Hepatocyte (in vitro differentiated cells): ENCODE measurements around the gene MB21D2. TPM values are rescaled to one million over a fixed set of nuclear protein-coding genes. Genes with fewer than 3 reads are reported as not detected.

Source experiments
- DNase-seq: peaks from one replicate; pipeline ENCODE4 v3.0.0-alpha.2; 2016; ENCODE audit warnings: low spot score
- H2AFZ ChIP-seq: fragments of 200-600 bp; sonication (generic); 2 replicates; pipeline ENCODE4 v1.6.0; 2016; ENCODE audit warnings: antibody characterized with exemption, mild to moderate bottlenecking
- H3K27ac ChIP-seq: fragments of 200-600 bp; sonication (generic); 2 replicates; pipeline ENCODE4 v1.5.1; 2016; ENCODE audit warnings: mild to moderate bottlenecking
- H3K27me3 ChIP-seq: fragments of 200-600 bp; sonication (generic); 2 replicates; pipeline ENCODE4 v1.6.1; 2016
- H3K36me3 ChIP-seq: fragments of 200-600 bp; sonication (generic); replicated peaks from 2 replicates; pipeline ENCODE4 v1.5.1; 2016; ENCODE audit warnings: low read depth; ENCODE audit not compliant: insufficient read depth
- H3K4me1 ChIP-seq: fragments of 200-600 bp; sonication (generic); 2 replicates; pipeline ENCODE4 v1.5.1; 2016; ENCODE audit warnings: mild to moderate bottlenecking, moderate library complexity; ENCODE audit not compliant: insufficient read depth
- H3K4me2 ChIP-seq: fragments of 200-600 bp; sonication (generic); 2 replicates; pipeline ENCODE4 v1.6.0; 2016
- H3K4me3 ChIP-seq: fragments of 200-600 bp; sonication (generic); 2 replicates; pipeline ENCODE4 v1.5.1; 2016; ENCODE audit warnings: mild to moderate bottlenecking
- H3K79me2 ChIP-seq: fragments of 200-600 bp; sonication (generic); 2 replicates; pipeline ENCODE4 v1.6.0; 2017; ENCODE audit warnings: mild to moderate bottlenecking
- H3K9me2 ChIP-seq: fragments of 200-600 bp; sonication (generic); replicated peaks from 2 replicates; pipeline ENCODE4 v1.6.0; 2017; ENCODE audit warnings: mild to moderate bottlenecking; ENCODE audit not compliant: insufficient read depth
- H3K9me3 ChIP-seq: fragments of 200-600 bp; sonication (generic); 2 replicates; pipeline ENCODE4 v1.5.1; 2016; ENCODE audit warnings: low read depth, mild to moderate bottlenecking
- H4K20me1 ChIP-seq: fragments of 200-600 bp; sonication (generic); 2 replicates; pipeline ENCODE4 v1.6.0; 2016; ENCODE audit warnings: mild to moderate bottlenecking; ENCODE audit not compliant: insufficient read depth, poor library complexity, severe bottlenecking
- EZH2 ChIP-seq: fragments of 200-600 bp; sonication (generic); IDR thresholded peaks from 2 replicates; pipeline ENCODE4 v1.6.1; 2016; ENCODE audit warnings: antibody characterized with exemption, mild to moderate bottlenecking, borderline replicate concordance
- EZH2phosphoT487 ChIP-seq: fragments of 200-600 bp; sonication (generic); IDR thresholded peaks from one replicate; pipeline ENCODE4 v1.6.1; 2018; ENCODE audit warnings: antibody characterized with exemption, mild to moderate bottlenecking, low read depth, moderate library complexity; ENCODE audit not compliant: unreplicated experiment, severe bottlenecking
- WGBS: methylation state at CpG from one replicate; pipeline ENCODE4 v1.1.6; 2016; ENCODE audit warnings: low lambda C conversion rate; ENCODE audit errors: missing lambda C conversion rate; 5-methylcytosine and 5-hydroxymethylcytosine counted together
- polyA plus RNA-seq: library from polyadenylated mRNA; unstranded; fragments of >200 nt; fragmentation: Nextera tagmentation; extraction: Ambion mirVana; gene quantifications from 2 replicates; pipeline ENCODE4 v1.2.1, GENCODE V29; 2016
- total RNA-seq: library from RNA; depleted of rRNA; stranded (reverse); fragments of >200 nt; gene quantifications from 2 replicates; pipeline ENCODE4 v1.2.3, GENCODE V29; 2014
- TF ChIP-seq, protein P1 (sequence below): fragments of 200-600 bp; sonication (generic); IDR thresholded peaks from 2 replicates; pipeline ENCODE4 v1.5.1; 2016; ENCODE audit warnings: antibody characterized with exemption, mild to moderate bottlenecking; ENCODE audit not compliant: poor library complexity

MB21D2 gene
- total and polyA plus RNA-seq, 2 experiments from 2014 or later: 9.1 to 22.1 TPM

DNA sequence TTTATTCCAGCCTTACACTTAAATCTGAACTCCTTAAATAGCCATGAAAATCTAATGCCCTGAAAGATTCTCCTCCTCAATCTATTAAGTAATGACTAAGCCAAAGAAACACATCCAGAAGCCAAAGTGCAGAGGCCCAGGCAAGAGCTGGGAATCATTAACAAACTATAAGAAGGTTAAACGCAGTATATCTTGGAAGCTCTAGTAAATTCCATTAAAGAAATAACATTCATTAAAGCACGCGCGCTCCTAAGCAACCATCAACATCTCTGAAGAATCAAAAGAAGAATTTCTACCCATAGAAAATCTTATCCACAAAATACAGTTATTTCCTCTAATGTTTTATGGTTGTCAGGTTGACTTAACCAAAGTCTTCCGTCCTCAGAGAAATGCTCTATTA is 29.5 kb downstream of the MB21D2 start:
- peaks cover 60% of the 10 kb centered on the region for H3K79me2 ChIP-seq
- DNase-seq: peak; percentile 47
- 51% methylated on average over 5 of the region's 5 CpGs for WGBS
- TF ChIP-seq EZH2phosphoT487: no peak
- H3K27me3 ChIP-seq: no peaks in the 10 kb centered on the region
- H3K9me3 ChIP-seq: no peaks in the 10 kb centered on the region
- H3K36me3 ChIP-seq: no peaks in the 10 kb centered on the region
- peaks cover 37% of the 10 kb centered on the region for H3K4me1 ChIP-seq
- H3K27ac ChIP-seq: peak overlapping the region; percentile 92
- no peak overlapping the region for H2AFZ ChIP-seq
- H4K20me1 ChIP-seq: no peaks in the 10 kb centered on the region
- H3K4me2 ChIP-seq: peak overlapping the region; percentile 76
- no peak overlapping the region for H3K4me3 ChIP-seq
- no peaks in the 10 kb centered on the region for H3K9me2 ChIP-seq

DNA sequence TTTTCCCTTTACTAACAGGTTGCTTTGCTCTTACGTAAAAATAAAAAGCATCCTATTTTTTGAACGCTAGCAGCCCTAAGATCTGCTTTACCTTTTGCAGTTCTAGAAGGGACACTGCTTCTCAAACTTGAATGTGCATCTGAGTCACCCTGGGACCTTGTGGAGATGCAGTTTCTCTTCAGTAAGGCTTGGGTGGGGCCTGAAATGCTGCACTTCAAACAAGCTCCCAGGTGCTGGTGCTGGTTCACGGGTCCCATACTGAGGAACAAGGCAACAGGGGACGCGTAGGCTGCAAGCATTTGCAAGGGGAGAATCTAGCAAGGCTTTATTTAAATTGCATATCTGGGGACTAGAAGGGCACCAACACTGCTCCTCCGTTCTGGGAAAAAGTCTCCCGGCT is 30.0 kb downstream of the MB21D2 start:
- Histone ChIP-seq H3K9me3 (no peaks in the 10 kb centered on the region), H3K4me1 (peaks cover 37% of the 10 kb centered on the region), H3K27me3 (no peaks in the 10 kb centered on the region), H3K4me2 (peak overlapping the region; percentile 76), H3K9me2 (no peaks in the 10 kb centered on the region), H3K4me3 (no peak overlapping the region), H4K20me1 (no peaks in the 10 kb centered on the region), H2AFZ (no peak overlapping the region), H3K79me2 (peaks cover 57% of the 10 kb centered on the region), H3K36me3 (no peaks in the 10 kb centered on the region), H3K27ac (peak overlapping the region; percentile 92)
- WGBS: 75% methylated on average over 7 of the region's 7 CpGs
- TF ChIP-seq EZH2phosphoT487 (no peak), EZH2 (no peak)
- TF ChIP-seq, protein P1, sequence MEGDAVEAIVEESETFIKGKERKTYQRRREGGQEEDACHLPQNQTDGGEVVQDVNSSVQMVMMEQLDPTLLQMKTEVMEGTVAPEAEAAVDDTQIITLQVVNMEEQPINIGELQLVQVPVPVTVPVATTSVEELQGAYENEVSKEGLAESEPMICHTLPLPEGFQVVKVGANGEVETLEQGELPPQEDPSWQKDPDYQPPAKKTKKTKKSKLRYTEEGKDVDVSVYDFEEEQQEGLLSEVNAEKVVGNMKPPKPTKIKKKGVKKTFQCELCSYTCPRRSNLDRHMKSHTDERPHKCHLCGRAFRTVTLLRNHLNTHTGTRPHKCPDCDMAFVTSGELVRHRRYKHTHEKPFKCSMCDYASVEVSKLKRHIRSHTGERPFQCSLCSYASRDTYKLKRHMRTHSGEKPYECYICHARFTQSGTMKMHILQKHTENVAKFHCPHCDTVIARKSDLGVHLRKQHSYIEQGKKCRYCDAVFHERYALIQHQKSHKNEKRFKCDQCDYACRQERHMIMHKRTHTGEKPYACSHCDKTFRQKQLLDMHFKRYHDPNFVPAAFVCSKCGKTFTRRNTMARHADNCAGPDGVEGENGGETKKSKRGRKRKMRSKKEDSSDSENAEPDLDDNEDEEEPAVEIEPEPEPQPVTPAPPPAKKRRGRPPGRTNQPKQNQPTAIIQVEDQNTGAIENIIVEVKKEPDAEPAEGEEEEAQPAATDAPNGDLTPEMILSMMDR: no peak
- DNase-seq: peak; percentile 44

DNA sequence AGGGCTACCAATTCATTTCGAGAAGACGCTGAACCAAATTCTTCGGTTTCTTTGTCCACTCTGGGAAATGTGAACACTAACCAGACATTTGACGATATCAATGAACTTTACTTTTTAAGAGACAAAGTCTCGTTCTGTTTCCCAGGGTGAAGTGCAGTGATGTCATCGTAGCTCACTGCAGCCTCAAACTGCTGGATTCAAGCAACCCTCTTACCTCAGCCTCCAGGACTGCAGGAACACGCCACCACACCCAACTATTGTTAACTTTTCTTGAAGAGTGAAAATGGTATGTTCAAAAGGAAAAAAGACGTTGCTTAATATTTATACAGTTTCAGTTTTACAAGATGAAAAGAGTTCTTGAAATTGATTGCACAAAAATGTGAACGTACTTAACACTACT is 30.6 kb downstream of the MB21D2 start:
- WGBS: 52% methylated on average over 9 of the region's 9 CpGs
- Histone ChIP-seq H3K27me3 (no peaks in the 10 kb centered on the region), H3K79me2 (peaks cover 50% of the 10 kb centered on the region), H2AFZ (no peak overlapping the region), H3K4me3 (no peak overlapping the region), H3K9me3 (no peaks in the 10 kb centered on the region), H3K4me1 (peaks cover 37% of the 10 kb centered on the region), H3K36me3 (no peaks in the 10 kb centered on the region), H3K9me2 (no peaks in the 10 kb centered on the region), H4K20me1 (no peaks in the 10 kb centered on the region), H3K27ac (peak overlapping the region; percentile 92), H3K4me2 (peak overlapping the region; percentile 76)
- peak; percentile 59 for DNase-seq
- TF ChIP-seq, protein P1: no peak
- TF ChIP-seq EZH2phosphoT487 (no peak), EZH2 (no peak)

DNA sequence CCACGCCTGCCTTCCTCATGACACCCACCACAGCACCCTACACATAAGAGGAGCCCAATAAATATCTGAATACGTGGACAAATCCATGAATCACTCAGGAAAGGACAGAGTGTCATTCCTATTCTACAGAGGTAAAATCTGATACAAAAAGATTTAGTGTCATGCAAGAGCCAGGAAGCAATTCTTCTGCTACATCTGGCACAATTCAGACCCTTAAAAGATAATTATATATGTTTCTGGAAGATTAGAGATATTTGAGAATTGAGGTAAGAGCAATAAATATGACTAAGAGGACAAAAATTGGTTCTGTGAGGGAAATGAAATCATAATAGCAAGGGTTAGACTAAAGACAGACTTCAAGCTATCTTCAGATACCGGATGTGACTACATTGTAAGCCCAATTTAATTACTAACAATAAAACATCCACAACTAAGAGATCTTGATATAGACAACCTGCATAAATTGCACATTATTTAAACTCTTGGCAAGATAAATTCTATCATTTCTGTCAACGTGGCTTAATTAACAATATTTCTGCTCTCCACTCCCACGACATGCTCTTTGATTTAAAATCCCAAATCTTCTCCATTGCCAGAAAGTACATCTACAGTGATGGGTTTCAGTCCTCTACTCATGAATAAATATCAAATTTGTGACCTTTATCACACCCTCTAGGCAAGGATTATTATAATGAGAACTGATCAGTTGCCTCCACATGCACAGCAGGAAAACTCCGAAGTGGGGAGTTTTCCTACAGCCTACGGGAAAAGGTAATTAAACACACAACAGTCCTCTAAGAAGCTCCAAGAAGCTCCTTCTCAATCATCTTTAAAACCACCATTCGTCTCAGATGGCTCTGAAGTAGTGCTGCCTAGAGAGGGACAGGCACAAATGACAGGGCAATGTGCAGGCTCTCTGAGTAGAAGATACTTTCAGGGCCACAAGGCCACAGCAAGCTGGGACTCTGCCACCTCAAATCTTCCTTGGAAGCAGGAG is 32.6 kb downstream of the MB21D2 start:
- H3K4me1 ChIP-seq: peaks cover 27% of the 10 kb centered on the region
- TF ChIP-seq EZH2: no peak
- TF ChIP-seq, protein P1: no peak
- no peak for TF ChIP-seq EZH2phosphoT487
- H3K4me2 ChIP-seq: no peak overlapping the region
- no peaks in the 10 kb centered on the region for H3K36me3 ChIP-seq
- peaks cover 30% of the 10 kb centered on the region for H3K79me2 ChIP-seq
- no peak overlapping the region for H2AFZ ChIP-seq
- H3K9me2 ChIP-seq: no peaks in the 10 kb centered on the region
- no peaks in the 10 kb centered on the region for H3K27me3 ChIP-seq
- no peaks in the 10 kb centered on the region for H4K20me1 ChIP-seq
- H3K27ac ChIP-seq: peak overlapping the region; percentile 92
- no peak for DNase-seq
- WGBS: 68% methylated on average over 8 of the region's 8 CpGs
- H3K9me3 ChIP-seq: no peaks in the 10 kb centered on the region
- H3K4me3 ChIP-seq: no peak overlapping the region
